ENCODE data around the gene CHST8. TPM values are rescaled to one million over a fixed set of nuclear protein-coding genes. Genes with fewer than 3 reads are reported as not detected.

The CHST8 gene
- total and polyA plus RNA-seq, 8 donors: 0.23 to 25.5 TPM; not detected in 6

GRCh38 chr19:33780251-33780650, 158.5 kb downstream of the CHST8 start:
- no peak for DNase-seq
- Histone ChIP-seq H3K36me3 (no peaks in the 10 kb centered on the region), H3K4me3 (no peak overlapping the region), H3K27ac (no peak overlapping the region), H3K9me3 (no peaks in the 10 kb centered on the region), H3K27me3 (peaks cover 0 to 63% (median 23%) of the 10 kb centered on the region in 3 donors), H3K4me1 (peaks cover 6 to 25% (median 14%) of the 10 kb centered on the region in 4 donors)
- no peak for TF ChIP-seq POLR2A (IDR thresholded peaks at IDR 0.05)
- TF ChIP-seq POLR2AphosphoS5 (IDR thresholded peaks at IDR 0.05): no peak
- TF ChIP-seq, protein P1, sequence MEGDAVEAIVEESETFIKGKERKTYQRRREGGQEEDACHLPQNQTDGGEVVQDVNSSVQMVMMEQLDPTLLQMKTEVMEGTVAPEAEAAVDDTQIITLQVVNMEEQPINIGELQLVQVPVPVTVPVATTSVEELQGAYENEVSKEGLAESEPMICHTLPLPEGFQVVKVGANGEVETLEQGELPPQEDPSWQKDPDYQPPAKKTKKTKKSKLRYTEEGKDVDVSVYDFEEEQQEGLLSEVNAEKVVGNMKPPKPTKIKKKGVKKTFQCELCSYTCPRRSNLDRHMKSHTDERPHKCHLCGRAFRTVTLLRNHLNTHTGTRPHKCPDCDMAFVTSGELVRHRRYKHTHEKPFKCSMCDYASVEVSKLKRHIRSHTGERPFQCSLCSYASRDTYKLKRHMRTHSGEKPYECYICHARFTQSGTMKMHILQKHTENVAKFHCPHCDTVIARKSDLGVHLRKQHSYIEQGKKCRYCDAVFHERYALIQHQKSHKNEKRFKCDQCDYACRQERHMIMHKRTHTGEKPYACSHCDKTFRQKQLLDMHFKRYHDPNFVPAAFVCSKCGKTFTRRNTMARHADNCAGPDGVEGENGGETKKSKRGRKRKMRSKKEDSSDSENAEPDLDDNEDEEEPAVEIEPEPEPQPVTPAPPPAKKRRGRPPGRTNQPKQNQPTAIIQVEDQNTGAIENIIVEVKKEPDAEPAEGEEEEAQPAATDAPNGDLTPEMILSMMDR (IDR thresholded peaks at IDR 0.05): no peak
- no peak for TF ChIP-seq EP300 (IDR thresholded peaks at IDR 0.05)
- intact Hi-C loops (cut with DNase I; ENCODE audit: low total_unique reads): loop anchor here (5.0 kb wide), 1 partner anchor 317 kb away; no protein-coding TSS in a partner anchor
- 57 to 64% (median 58%) methylated on average over 6 of the region's 6 CpGs for WGBS, 5 donors

DNA sequence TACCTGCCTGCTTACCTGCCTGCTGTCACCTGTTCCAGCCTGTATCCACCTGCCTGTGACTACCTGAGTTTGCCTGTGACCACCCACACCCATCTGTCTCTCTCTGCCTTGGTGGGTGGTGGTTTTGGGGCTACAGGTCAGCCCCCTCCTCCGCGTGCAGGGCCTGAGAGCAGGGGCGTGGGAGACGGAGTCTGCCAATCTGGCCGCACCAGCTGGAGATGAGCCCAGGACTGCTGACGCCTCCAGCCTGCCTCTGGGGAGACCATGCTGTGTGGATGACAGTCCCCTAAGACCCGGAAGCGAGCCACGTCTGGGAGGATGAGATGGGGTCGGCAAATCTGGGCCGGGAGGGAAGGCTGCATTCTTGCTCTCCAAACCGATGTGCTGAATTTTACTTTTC, 159.0 kb downstream of the CHST8 start:
- H3K4me3 ChIP-seq: no peak overlapping the region
- no peak overlapping the region for H3K27ac ChIP-seq
- TF ChIP-seq, protein P1 (IDR thresholded peaks at IDR 0.05): no peak
- TF ChIP-seq POLR2A (IDR thresholded peaks at IDR 0.05): no peak
- TF ChIP-seq EP300 (IDR thresholded peaks at IDR 0.05): no peak
- no peak for TF ChIP-seq POLR2AphosphoS5 (IDR thresholded peaks at IDR 0.05)
- no peaks in the 10 kb centered on the region for H3K36me3 ChIP-seq
- 35 to 58% (median 48%) methylated on average over 12 of the region's 12 CpGs for WGBS, 5 donors
- DNase-seq: peak in 1 of 2 donors; percentile 46
- H3K4me1 ChIP-seq: peaks cover 6 to 25% (median 14%) of the 10 kb centered on the region in 4 donors
- peaks cover 0 to 63% (median 23%) of the 10 kb centered on the region in 3 donors for H3K27me3 ChIP-seq
- intact Hi-C loops (cut with DNase I; ENCODE audit: low total_unique reads): loop anchor here (5.0 kb wide), 1 partner anchor 317 kb away; no protein-coding TSS in a partner anchor
- no peaks in the 10 kb centered on the region for H3K9me3 ChIP-seq

DNA sequence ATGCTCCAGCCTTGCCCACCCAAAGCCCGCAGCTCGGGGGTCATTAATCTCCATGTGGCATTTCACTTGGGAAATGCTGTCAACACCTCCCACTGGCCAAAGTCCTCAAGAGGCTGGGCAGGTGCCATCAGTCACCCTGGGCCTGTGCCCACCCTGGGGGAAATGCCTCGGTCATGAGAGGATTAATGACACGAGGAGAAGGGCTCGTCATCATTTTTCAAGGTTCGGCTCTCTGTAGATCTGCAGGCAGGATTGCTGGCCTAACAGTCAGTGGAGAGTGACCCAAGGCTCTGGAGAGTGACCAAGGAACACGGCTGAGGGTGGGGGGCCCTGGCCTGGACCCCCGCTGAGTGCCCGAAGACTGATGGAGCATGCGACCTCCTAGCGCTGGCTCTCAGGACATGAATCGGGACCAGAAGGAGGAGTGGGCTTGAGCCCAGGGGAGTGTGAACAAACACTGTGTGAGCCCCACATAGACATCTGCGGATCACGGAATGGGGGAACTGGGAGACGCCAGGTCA, 159.7 kb downstream of the CHST8 start:
- no peak for DNase-seq
- Histone ChIP-seq H3K27ac (no peak overlapping the region), H3K4me3 (no peak overlapping the region), H3K9me3 (no peaks in the 10 kb centered on the region), H3K27me3 (peaks cover 0 to 58% (median 23%) of the 10 kb centered on the region in 3 donors), H3K4me1 (peaks cover 6 to 25% (median 14%) of the 10 kb centered on the region in 4 donors), H3K36me3 (no peaks in the 10 kb centered on the region)
- 76 to 84% (median 78%) methylated on average over 15 of the region's 15 CpGs for WGBS, 5 donors
- TF ChIP-seq POLR2AphosphoS5 (IDR thresholded peaks at IDR 0.05) (no peak), EP300 (IDR thresholded peaks at IDR 0.05) (no peak)
- intact Hi-C loops (cut with DNase I; ENCODE audit: low total_unique reads): loop anchor here (5.0 kb wide), 1 partner anchor 316 kb away; no protein-coding TSS in a partner anchor

DNA sequence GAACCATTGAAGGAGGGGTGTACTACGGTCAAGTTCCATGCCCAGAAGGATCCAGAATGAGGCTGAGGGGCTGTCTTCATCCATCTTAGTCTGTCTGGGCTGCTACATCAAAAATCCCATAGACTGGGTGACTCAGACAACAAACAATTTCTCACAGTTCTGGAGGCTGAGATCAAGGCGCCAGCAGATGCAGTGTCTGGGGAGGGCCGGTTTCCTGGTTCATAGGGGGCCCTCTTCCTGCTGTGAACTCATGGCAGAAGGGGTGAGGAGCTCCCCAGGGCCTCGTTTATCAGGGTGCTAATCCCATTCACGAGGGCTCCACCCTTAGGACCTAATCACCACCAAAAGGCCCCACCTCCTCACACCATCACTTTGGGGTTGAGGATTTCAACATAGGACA, 160.2 kb downstream of the CHST8 start:
- peaks cover 0 to 54% (median 23%) of the 10 kb centered on the region in 3 donors for H3K27me3 ChIP-seq
- DNase-seq: no peak
- H3K4me1 ChIP-seq: peaks cover 6 to 25% (median 14%) of the 10 kb centered on the region in 4 donors
- H3K4me3 ChIP-seq: no peak overlapping the region
- intact Hi-C loops (cut with DNase I; ENCODE audit: low total_unique reads): loop anchor here (5.0 kb wide), 1 partner anchor 315 kb away; no protein-coding TSS in a partner anchor
- TF ChIP-seq POLR2A (IDR thresholded peaks at IDR 0.05) (no peak), POLR2AphosphoS5 (IDR thresholded peaks at IDR 0.05) (no peak), EP300 (IDR thresholded peaks at IDR 0.05) (no peak)
- TF ChIP-seq, protein P1 (IDR thresholded peaks at IDR 0.05): no peak
- H3K9me3 ChIP-seq: no peaks in the 10 kb centered on the region
- no peak overlapping the region for H3K27ac ChIP-seq
- WGBS, 5 donors: 45 to 52% (median 47%) methylated on average over 5 of the region's 5 CpGs
- H3K36me3 ChIP-seq: no peaks in the 10 kb centered on the region

GRCh38 chr19:33784432-33784831, 162.7 kb downstream of the CHST8 start:
- TF ChIP-seq POLR2AphosphoS5 (IDR thresholded peaks at IDR 0.05): no peak
- no peak for TF ChIP-seq POLR2A (IDR thresholded peaks at IDR 0.05)
- TF ChIP-seq EP300 (IDR thresholded peaks at IDR 0.05): no peak
- TF ChIP-seq, protein P1 (IDR thresholded peaks at IDR 0.05): no peak
- no peak for DNase-seq
- Histone ChIP-seq H3K27ac (no peak overlapping the region), H3K4me3 (no peak overlapping the region), H3K27me3 (peaks cover 0 to 34% (median 14%) of the 10 kb centered on the region in 3 donors), H3K4me1 (peaks cover 0 to 6% (median under 1%) of the 10 kb centered on the region in 4 donors), H3K9me3 (no peaks in the 10 kb centered on the region), H3K36me3 (no peaks in the 10 kb centered on the region)
- intact Hi-C loops (cut with DNase I; ENCODE audit: low total_unique reads): loop anchor here (5.0 kb wide), 1 partner anchor 313 kb away; no protein-coding TSS in a partner anchor
- WGBS, 5 donors: 72 to 86% (median 78%) methylated on average over 5 of the region's 5 CpGs
